GM19025 (cell line): ENCODE measurements around the gene SLC30A2.
"Not testable (repeated sequence)": the region's sequence is repeated elsewhere in the genome, so short reads cannot be mapped to it uniquely, and the experiment has no call there.

ENCODE experiments used
- ATAC-seq: cut with Tn5 transposase; IDR thresholded peaks from one replicate; pipeline ENCODE4 v1.9.1; 2021; ENCODE audit warnings: mild to moderate bottlenecking, low read depth, moderate library complexity; ENCODE audit not compliant: unreplicated experiment

The SLC30A2 gene, protein sequence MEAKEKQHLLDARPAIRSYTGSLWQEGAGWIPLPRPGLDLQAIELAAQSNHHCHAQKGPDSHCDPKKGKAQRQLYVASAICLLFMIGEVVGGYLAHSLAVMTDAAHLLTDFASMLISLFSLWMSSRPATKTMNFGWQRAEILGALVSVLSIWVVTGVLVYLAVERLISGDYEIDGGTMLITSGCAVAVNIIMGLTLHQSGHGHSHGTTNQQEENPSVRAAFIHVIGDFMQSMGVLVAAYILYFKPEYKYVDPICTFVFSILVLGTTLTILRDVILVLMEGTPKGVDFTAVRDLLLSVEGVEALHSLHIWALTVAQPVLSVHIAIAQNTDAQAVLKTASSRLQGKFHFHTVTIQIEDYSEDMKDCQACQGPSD

DNA sequence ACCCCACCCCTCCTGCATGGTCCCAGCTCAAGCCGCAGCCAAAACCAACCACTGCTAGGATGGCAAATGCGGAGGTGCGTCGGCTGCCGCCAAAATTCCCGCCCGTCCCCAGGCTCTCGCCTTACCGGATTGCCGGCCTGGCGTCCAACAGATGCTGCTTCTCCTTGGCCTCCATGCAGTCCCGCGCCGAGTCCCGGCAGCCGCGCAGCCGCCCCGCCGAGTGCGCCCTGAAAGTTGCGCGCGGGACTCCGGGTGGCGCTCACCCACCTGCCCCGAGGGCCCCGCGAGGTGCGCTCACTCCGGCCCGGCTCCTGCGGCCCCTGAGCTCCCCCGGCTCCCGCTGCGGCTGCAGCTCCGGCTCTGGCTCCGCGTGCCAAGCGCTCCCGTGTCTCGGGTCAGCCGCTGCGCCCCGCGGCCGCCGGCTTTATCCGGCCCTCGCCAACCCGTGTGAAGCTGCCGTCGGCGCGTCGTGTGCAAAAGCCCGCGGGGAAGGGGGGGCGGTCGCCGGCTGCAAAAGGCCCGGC, at the start of gene SLC30A2:
SLC30A2 (minus strand) TSS at position 397 of the 524 bp plus-strand sequence; CDS start at position 175, 222 bp downstream.
- ATAC-seq, result no peak

DNA sequence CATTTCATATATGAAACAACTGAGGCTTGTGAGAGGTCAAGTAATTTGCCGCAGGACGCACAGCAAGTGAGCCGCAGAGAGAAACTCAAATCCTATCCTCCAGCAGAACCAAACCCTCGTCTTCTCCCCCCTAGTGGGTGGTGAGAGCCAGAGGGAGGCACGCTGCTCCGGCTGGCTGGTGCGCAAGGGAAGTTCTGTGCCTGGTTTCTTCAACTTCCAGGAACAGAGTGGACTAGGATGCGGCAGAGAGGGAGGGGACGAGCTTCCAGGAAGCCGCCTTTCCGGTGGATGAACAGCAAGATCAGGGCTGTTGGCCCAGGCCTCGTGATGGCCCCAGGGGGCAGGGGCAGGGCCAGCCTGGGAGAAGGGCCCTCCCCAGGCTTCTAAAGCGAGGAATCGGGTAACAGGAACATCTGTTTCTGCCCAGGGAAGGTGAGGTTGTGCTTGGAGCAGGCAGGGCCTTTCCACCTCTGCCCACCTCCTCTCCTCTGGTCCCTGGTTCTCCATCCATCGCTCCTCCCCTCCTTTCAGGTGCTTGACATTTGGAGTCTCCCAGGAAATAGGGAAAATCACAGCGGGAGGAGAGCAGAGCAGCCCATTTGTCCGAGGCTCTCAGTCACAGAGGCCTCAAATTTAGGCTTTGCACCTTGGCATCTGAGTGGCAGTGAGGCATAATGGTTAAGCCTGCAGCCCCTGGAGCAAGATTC, 48.9 kb upstream of the SLC30A2 start:
- ATAC-seq, result no peak

DNA sequence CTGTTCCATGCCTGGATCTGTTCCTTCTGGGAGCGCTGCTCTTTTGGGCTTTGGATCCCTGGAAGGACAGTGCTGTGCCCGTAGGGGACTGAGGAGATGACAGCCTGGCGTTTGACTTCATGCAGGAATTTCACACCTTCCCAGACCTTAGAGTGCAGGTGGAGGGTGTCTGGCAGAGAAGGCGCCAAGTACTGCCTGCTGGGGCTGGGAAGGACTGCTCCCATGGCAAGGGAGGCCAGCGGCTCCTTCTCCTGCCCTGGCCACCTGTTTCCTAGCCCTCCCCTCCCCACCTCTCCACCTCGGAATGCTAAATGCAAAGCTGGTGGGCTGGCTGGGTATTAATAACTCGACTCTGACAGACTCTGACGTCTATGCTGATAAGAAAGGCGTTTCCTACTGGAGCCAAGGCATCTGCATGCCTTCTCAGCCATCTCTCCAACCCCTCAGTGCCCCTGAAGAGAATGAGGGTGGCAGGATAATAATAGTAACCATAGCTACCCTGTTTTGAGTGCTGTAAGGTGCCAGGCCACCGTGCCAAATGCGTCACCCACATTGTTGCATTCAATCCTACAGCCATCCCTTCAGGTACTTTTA, 48.3 kb upstream of the SLC30A2 start:
- ATAC-seq, result no peak

DNA sequence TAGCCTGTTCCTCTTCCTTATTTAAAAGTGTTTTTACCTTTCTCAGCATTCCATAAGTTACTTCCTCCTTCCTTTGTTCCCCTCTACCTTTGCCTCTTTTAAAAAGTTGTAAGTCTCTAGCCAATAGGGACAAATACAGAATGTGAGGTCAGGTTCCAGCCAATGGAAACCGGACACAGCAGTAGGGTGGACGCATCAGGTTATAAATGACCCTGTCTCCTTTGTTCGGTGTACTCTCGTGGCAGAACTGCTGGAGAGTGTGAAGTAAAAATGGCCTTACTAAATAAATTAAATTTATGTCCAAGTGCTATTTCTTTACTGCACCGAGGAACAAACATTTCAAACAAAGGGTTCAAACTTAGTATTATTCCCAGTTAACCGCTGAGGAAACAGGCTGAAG, 47.7 kb upstream of the SLC30A2 start:
- ATAC-seq, result not testable (repeated sequence)

DNA sequence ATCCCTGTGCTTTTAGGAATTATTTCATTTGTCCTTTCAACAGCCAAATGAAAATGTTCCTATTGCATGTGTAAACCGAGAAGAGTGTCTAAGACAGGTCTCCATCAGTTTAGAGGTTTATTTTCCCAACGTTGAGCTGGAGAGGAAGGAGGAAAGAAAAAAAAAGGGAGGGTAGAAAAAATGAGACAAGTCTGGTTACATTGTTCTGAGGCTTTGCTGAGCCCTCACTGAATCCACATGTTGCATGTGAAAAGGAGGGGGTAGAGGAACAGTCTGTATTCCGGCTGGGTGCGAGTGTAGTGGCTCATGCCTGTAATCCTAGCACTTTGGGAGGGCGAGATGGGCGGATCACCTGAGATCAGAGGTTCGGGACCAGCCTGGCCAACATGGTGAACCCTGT, 46.5 kb upstream of the SLC30A2 start:
- ATAC-seq, result no peak

DNA sequence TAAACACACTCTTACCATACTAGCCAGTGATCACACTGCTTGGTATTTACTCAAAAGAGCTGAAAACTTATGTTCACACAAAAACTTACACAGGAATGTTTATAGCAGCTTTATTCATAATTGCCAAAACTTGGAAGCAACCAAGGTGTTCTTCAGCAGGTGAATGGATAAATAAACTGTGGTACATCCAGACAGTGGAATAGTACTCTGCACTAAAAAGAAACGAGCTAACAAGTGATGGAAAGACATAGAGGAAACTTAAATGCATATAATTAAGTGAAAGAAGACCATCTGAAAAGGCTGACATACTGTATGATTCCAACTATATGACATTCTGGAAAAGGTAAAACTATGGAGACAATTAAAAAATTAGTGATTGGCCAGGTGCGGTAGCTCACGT, 45.0 kb upstream of the SLC30A2 start:
- ATAC-seq, result no peak

DNA sequence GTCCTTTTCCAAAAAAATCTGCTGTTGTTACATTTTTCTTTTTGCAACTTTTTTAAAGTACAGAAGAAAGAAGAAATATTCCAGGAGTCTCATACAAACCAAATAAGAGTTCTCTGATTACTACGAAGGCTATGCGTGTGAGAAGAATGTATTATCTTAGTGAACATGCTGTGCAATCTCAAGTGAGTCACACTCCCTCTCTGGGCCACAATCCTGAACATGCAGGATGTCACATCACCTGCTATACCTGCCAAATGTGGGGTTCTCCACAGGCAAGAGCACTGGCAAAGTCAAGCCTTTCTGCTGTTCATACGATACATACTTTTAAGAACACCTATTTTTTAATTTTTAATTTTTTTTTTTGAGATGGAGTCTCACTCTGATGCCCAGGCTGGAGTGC, 43.2 kb upstream of the SLC30A2 start:
- ATAC-seq, result no peak

DNA sequence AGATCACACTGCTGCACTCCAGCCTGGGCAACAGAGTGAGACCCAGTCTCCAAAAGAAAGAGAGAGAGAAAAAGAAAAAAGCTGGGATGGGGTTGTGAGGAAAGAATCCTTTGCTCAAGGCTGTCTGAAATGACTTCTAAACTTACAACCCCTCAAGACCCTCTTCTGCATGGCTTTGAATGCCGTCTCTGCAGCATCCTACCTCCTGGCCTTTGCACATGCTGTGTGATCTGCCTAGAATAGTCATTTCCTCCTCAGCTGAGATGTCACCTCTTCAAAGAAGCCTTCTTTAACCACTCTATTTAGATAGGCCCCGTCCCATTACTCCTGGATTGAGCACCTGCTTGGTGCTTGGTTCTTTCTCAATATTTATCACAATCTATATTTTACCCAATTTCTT, 38.9 kb upstream of the SLC30A2 start:
- ATAC-seq, result no peak

DNA sequence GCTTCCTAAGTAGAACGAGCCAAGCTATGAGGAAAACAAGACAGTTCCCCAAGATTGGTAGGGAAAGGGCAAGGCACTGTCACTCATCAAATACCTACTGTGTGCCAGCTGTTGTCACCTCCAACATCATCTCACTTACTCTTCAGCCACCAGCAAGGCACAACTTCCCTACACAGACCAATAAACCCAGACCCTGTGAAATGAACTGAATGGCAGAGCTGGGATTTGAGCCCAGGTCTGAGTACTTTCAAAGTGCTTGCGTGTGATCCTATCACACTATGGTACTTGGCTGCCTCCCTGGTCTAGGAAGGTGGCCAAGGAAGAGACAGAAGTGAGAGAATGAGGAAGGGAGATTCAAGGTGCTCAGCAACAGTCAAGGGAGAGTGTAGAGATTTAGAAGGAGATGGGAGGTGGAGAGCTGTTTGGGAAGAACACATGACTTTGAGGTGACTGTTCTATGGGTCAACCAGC, 38.2 kb upstream of the SLC30A2 start:
- no peak for ATAC-seq

DNA sequence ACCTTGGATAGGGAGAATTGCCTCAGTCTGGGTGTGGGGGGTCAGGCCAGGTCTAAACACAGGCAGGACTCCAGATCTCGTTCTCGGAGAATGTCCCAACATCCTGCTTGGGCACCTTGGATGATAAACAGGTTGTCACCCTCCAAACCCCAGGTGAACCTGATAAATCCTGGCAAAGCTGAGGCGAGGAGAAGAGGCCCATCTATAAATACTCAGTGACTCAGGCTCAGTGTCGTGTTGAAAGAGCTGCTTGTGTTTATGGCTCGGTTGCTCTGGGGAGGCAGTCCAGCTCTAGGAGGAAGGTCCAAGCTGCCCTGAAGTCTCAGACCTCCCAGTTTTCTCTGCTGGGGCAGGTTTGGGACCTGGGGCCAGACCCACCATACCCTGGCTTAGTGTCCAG, 37.3 kb upstream of the SLC30A2 start:
- no peak for ATAC-seq

DNA sequence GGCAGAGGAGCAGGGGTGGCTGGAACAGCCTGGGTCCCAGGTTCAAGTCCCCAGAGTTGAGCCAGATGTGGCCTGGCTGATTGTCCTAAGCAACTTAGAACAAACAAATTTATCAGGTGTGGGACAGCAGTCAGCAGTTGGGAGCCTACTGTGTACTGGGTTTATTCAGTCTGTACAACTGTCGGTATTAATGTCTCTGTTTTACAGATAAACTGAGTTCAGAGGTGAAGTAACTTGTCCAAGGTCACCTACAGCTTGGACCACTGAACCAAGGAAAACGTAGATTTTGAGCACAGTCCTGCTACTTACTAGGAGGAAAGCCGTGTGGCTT, 36.1 kb upstream of the SLC30A2 start:
- ATAC-seq, result no peak

DNA sequence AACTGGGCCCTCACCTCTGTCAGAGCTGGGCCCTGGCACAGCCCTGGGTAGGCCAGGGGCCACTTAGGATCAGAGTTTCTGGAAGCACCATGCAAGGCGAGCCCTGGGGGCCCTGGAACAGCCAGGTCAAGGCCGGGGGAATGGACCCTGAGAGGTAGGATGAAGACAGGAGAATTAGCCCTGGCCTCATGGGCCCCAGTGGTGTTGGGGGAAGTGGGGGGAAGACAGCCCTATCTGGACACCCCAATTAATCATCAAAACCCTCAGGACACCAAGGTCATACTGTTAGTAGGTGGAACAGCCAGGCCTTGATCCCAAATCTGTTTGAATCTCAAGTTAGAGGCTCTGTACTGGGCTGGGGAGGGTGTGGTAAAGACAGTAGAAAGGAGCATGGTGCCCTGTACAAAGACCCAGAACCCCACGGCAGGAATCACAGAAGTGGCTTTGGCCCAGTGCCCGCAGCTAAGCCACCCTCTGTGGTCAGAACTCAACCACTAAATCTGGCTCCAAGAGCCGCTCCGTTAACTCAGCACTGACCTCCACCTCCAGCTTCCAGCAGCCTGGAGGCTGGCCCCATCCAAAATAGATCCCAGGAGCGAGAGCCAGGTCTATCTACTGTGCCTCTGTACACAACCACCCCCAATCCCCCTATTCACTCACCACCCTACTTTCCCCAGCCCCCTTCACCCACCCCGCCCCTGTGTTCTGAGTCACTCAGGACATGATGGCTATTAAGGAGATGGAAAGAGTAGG, 35.5 kb upstream of the SLC30A2 start:
- ATAC-seq, result no peak

DNA sequence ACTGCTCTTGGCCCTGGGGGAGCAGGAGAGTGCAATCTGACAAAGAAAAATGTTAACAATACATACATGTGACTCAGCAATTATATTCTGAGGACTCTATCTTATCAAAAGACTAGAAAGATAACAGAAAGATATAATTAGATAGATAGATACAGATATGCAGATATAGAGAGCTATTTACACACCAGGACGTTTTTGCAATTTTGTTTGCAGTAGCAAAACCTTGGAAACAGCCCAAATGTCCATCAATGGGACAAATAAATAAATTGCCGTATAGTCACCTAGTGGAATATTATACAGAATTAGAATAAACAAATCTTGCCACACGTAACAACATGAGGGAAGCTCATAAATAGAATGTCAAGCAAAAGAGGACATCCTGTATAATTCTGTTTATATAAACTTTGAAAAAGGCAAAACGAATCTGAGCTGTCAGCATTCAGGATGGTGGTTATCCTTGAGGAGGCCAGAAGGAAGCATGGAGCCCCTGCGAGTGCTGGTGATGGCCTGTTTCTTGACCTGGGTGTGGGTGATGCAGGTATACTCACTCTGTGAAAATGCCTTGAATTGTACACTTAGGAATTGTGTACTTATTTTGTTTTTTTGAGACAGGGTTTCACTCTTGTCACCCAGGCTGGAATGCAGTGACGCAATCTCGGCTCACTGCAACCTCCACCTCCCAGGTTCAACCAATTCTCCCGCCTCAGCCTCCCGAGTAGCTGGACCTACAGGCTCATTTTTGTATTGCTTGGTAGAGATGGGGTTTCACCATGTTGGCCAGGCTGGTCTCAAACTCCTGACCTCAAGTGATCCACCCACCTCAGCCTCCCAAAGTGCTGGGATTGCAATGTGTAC, 34.3 kb upstream of the SLC30A2 start:
- no peak for ATAC-seq

DNA sequence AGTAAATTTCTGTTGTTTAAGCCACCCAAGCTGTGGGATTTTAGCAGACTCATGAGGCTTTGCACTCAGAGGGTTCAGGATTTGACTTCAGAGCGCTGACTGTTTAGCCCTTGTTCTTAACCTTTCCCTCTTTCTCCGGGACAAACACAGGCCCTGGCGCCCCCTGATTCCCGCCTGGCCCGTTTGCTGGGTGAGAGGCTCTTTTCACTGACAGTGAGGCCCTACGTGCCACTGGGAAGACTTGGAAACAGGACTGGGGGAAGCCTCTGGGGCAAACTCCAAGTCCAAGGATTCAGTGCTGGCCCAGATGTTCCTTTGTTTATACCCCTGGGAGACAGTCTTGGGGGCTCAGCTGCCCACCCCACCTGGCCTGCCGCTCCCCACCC, 33.3 kb upstream of the SLC30A2 start:
- no peak for ATAC-seq

DNA sequence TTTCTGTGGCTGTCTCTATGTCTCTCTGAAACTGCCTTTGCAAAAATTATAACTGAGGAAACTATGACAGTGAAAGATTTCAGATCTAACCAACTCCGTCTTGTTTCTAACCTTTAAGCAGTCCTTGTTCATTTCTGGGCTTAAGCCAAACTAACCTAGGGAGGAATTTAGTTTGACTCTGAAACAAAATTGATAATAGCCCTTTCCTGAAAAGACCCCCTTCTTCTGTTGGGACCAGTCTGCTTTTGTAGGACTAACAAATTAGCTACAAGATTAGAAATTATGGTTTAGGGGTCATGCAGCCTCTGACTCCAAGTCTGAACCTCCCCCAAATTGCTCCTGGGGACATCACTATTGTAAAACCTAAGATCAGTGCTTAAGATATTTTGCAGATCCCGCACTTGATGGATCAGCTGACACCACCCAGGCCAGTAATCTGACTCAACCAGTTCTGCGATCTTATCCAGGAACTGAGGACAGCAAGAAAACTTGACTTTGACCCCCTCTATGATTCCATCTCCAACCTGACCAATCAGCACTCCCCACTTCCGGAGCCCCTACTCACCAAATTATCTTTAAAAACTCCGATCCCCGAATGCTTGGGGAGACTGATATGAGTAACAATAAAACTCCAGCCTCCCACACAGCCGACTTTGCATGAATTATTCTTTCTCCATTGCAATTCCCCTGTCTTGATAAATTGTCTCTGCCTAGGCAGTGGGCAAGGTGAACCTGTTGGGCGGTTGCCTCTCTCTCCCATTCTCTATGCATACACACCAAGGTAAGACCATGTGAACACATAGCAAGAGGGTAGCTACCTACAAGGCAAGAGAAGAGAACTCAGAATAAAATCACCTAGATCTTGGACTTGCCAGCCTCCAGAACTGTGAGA, 32.6 kb upstream of the SLC30A2 start:
- no peak for ATAC-seq

DNA sequence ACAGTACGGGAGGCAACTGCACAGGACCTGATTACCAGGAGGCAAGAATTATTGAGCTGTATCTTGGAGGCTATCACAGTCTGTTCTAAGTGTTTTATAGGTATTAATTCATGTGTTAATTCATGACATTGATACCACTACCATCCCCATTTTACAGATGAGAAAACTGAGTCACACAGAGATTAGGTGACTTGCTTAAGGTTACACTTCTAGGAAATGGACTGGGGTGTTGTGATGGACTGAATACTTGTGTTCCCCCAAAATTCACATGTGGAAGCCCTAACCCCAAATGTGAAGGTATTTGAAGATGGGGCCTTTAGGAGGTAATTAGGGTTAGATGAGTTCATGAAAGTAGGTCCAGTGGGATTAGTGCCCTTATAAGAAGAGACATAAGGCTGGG, 31.6 kb upstream of the SLC30A2 start:
- ATAC-seq, result no peak

DNA sequence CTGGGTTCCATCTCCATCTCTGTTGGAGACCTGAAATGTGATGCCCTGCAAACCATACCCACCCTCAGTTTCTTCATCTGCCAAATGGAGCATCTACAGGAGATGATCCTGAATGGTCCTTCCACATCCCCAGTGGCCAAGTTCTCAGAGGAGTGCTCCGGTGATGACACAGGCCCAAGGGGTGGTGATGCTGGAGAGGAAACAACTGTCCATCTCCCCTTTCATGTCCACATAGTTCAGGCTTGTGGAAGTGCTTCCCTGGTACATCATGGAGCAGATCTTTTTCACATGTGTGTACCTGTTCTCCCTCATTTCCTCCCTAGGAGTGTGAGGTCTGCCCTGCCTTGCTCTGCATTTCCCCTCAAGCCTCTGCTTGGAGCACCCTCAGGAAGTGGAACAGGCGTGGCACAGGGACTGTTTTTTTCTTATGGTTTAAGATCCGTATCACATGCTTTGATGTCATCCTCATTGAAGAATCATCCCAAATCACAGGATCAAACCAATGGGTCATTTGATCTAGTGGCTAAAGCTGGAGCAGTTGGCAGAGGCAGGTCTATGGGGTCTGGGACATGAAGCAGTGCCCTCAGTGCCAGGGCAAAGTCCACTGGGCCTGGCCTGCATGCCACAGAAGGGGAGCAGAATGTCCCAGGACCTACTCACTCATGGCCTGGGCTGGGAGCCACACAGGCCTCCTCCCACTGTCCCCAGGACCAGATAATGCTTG, 29.7 kb upstream of the SLC30A2 start:
- no peak for ATAC-seq

DNA sequence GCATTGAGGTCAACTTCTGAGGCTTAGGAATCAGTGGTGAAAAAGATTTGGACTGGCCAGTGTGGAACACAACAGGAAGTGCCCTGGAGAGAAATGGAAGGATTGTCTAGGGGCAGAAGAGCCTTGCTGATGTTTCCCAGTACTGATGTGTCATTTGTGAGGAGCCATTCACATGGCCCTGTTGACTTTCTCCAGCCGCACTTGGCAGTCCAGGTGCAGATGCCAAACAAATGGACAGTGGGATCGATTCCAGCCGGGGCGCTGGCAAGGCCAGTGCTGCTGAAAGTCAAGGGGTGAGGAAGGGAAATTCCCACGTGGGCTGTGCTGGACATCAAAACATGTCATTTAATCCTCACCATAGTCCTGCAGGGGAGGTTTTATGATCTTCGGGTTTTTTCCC, 26.4 kb upstream of the SLC30A2 start:
- no peak for ATAC-seq
